Ascending aorta (tissue), 2 donors: Measurements from ENCODE around the gene VSTM5. TPM values are rescaled to one million over a fixed set of nuclear protein-coding genes. Genes with fewer than 3 reads are reported as not detected.

Source experiments
- DNase-seq, 2 donors: peaks; one replicate each; pipeline ENCODE4 v3.0.0-alpha.2; 2019; ENCODE audit warnings: low spot score in 2 of 2
- H3K27ac ChIP-seq, 2 donors: fragments of 200-600 bp; sonication (generic); one replicate each; pipeline ENCODE4 v1.5.1; 2016 to 2017; ENCODE audit warnings: mild to moderate bottlenecking in 1 of 2
- H3K27me3 ChIP-seq: fragments of 200-600 bp; sonication (generic); one replicate; pipeline ENCODE4 v1.5.1; 2017
- H3K36me3 ChIP-seq, 2 donors: fragments of 200-600 bp; sonication (generic); one replicate each; pipeline ENCODE4 v1.5.1; 2016
- H3K4me1 ChIP-seq, 2 donors: fragments of 200-600 bp; sonication (generic); one replicate each; pipeline ENCODE4 v1.5.1; 2016 to 2017; ENCODE audit warnings: mild to moderate bottlenecking in 1 of 2
- H3K4me3 ChIP-seq, 2 donors: fragments of 200-600 bp; sonication (generic); one replicate each; pipeline ENCODE4 v1.5.1; 2016 to 2017; ENCODE audit warnings: mild to moderate bottlenecking in 1 of 2
- H3K9me3 ChIP-seq, 2 donors: fragments of 200-600 bp; sonication (generic); one replicate each; pipeline ENCODE4 v1.5.1; 2016
- CTCF ChIP-seq, 3 experiments: fragments of 200-600 bp in 2 of 3; fragments of 450-650 bp in 1 of 3; sonication (generic) in 2 of 3; IDR thresholded peaks; one replicate each; pipeline ENCODE4 v1.5.1; 2016 to 2019; ENCODE audit warnings: antibody characterized with exemption in 3 of 3, mild to moderate bottlenecking in 1 of 3, moderate library complexity in 1 of 3
- intact Hi-C: fragments of 100-400 bp; cut with DNase I; formaldehyde crosslinking; loops from one replicate; pipeline ENCODE4 v1.15.1; 2023
- total RNA-seq: library from RNA; depleted of rRNA; stranded (reverse); fragments of >200 nt; gene quantifications from one replicate; pipeline ENCODE4 v1.1.0, GENCODE V29; 2016

VSTM5 gene
- total RNA-seq, 1 donor from 2014 or later, result not detected

GRCh38 chr11:93791493-93791892, 58.9 kb downstream of the VSTM5 start:
- Histone ChIP-seq H3K4me1 (peaks cover 5 to 10% of the 10 kb centered on the region in 2 donors), H3K4me3 (no peak overlapping the region), H3K36me3 (peaks cover 49 to 71% of the 10 kb centered on the region in 2 donors), H3K27ac (no peak overlapping the region), H3K9me3 (no peaks in the 10 kb centered on the region), H3K27me3 (no peaks in the 10 kb centered on the region)
- intact Hi-C loops, result no loop called here
- no peak for DNase-seq
- no peak for TF ChIP-seq CTCF (IDR thresholded peaks at IDR 0.05)

- no peak for TF ChIP-seq CTCF (IDR thresholded peaks at IDR 0.05)
- Histone ChIP-seq H3K27me3 (no peaks in the 10 kb centered on the region), H3K27ac (peak overlapping the region; percentile 91 to 97), H3K4me3 (peak overlapping the region; percentile 96 to 97), H3K9me3 (no peaks in the 10 kb centered on the region), H3K4me1 (peaks cover 13 to 20% of the 10 kb centered on the region in 2 donors), H3K36me3 (peaks cover 0 to 11% of the 10 kb centered on the region in 2 donors)
- DNase-seq, result no peak
- intact Hi-C loops, result loop anchor here (1.0 to 10.0 kb wide), 4 partner anchors 45 to 708 kb away; partner anchors contain the start of genes ANKRD49, CEP295, MRE11 and SMCO4
Observed at GRCh38 chr11:93784935-93785360, 65.5 kb downstream of the VSTM5 start.

GRCh38 chr11:93784145-93784934, 66.1 kb downstream of the VSTM5 start, which contains the start of gene MED17:
MED17 (plus strand) TSS chr11:93784282; CDS start chr11:93784514, 232 bp downstream.
- H3K27ac ChIP-seq, result peak within 1 kb of the TSS; percentile 91 to 97
- H3K27me3 ChIP-seq, result no peaks in the 10 kb centered on the region
- peak within 1 kb of the TSS; percentile 96 to 97 for H3K4me3 ChIP-seq
- DNase-seq, result peak; percentile 60 to 95
- H3K9me3 ChIP-seq, result no peaks in the 10 kb centered on the region
- intact Hi-C loops, result loop anchor here (1.0 to 10.0 kb wide), 4 partner anchors 44 to 708 kb away; partner anchors contain the start of genes ANKRD49, CEP295, MRE11 and SMCO4
- peaks cover 13 to 20% of the 10 kb centered on the region in 2 donors for H3K4me1 ChIP-seq
- H3K36me3 ChIP-seq, result peaks cover 0 to 11% of the 10 kb centered on the region in 2 donors
- TF ChIP-seq CTCF (IDR thresholded peaks at IDR 0.05), result peak; percentile 33 to 47 (median 38)

GRCh38 chr11:93783765-93784144, 66.7 kb downstream of the VSTM5 start:
- Histone ChIP-seq H3K9me3 (no peaks in the 10 kb centered on the region), H3K27ac (peak overlapping the region; percentile 91 to 97), H3K4me3 (peak overlapping the region; percentile 96 to 97), H3K36me3 (peaks cover 0 to 10% of the 10 kb centered on the region in 2 donors), H3K27me3 (no peaks in the 10 kb centered on the region), H3K4me1 (peaks cover 13 to 20% of the 10 kb centered on the region in 2 donors)
- intact Hi-C loops, result loop anchor here (1.0 to 10.0 kb wide), 4 partner anchors 43 to 709 kb away; partner anchors contain the start of genes ANKRD49, CEP295, MRE11 and SMCO4
- no peak for TF ChIP-seq CTCF (IDR thresholded peaks at IDR 0.05)
- no peak for DNase-seq

GRCh38 chr11:93783362-93783761, 67.1 kb downstream of the VSTM5 start:
- Histone ChIP-seq H3K27me3 (no peaks in the 10 kb centered on the region), H3K36me3 (peaks cover 0 to 6% of the 10 kb centered on the region in 2 donors), H3K27ac (peak overlapping the region in 1 of 2 donors; percentile 91), H3K9me3 (no peaks in the 10 kb centered on the region), H3K4me3 (peak overlapping the region; percentile 96 to 97), H3K4me1 (peaks cover 13 to 20% of the 10 kb centered on the region in 2 donors)
- intact Hi-C loops, result loop anchor here (5.0 to 10.0 kb wide), 2 partner anchors 121 to 239 kb away; partner anchors contain the start of genes CEP295 and SMCO4
- no peak for TF ChIP-seq CTCF (IDR thresholded peaks at IDR 0.05)
- no peak for DNase-seq
